Vagina (tissue), 2 donors: ENCODE results near the gene HHLA2. TPM values are rescaled to one million over a fixed set of nuclear protein-coding genes. Genes with fewer than 3 reads are reported as not detected.

ENCODE experiments used
- DNase-seq, 2 donors: peaks; one replicate each; pipeline ENCODE4 v3.0.0-alpha.2; 2017; ENCODE audit errors: extremely low spot score in 2 of 2
- H3K27ac ChIP-seq: fragments of 200-600 bp; sonication (generic); one replicate; pipeline ENCODE4 v1.5.1; 2019
- H3K27me3 ChIP-seq: fragments of 200-600 bp; sonication (generic); one replicate; pipeline ENCODE4 v1.5.1; 2019
- H3K36me3 ChIP-seq, 2 donors: fragments of 200-600 bp; sonication (generic); one replicate each; pipeline ENCODE4 v1.5.1; 2017 to 2019
- H3K4me1 ChIP-seq: fragments of 200-600 bp; sonication (generic); one replicate; pipeline ENCODE4 v1.5.1; 2019
- H3K4me3 ChIP-seq, 2 donors: fragments of 200-600 bp; sonication (generic); 1 replicate in 1 of 2; 2 replicates in 1 of 2; pipeline ENCODE4 v1.5.1; 2016 to 2019
- H3K9me3 ChIP-seq: fragments of 200-600 bp; sonication (generic); one replicate; pipeline ENCODE4 v1.5.1; 2019
- CTCF ChIP-seq, 3 experiments: fragments of 450-650 bp in 2 of 3; fragments of 200-600 bp in 1 of 3; sonication (generic) in 1 of 3; IDR thresholded peaks; one replicate each; pipeline ENCODE4 v1.5.1; 2017 to 2019; ENCODE audit warnings: antibody characterized with exemption in 3 of 3, mild to moderate bottlenecking in 2 of 3, moderate library complexity in 2 of 3
- POLR2A ChIP-seq, 2 donors: fragments of 450-650 bp; IDR thresholded peaks; one replicate each; pipeline ENCODE4 v1.6.1; 2017; ENCODE audit warnings: antibody characterized with exemption in 2 of 2, mild to moderate bottlenecking in 2 of 2, moderate library complexity in 2 of 2
- POLR2AphosphoS5 ChIP-seq, 2 donors: sonication (generic); formaldehyde crosslinking; IDR thresholded peaks; one replicate each; pipeline ENCODE4 v1.9.0; 2017; ENCODE audit warnings: antibody characterized with exemption in 2 of 2, mild to moderate bottlenecking in 2 of 2, low read depth in 1 of 2; ENCODE audit not compliant: insufficient read depth in 1 of 2
- intact Hi-C: fragments of 100-400 bp; cut with DNase I; formaldehyde crosslinking; loops from one replicate; pipeline ENCODE4 v1.15.1; 2023
- total RNA-seq: library from RNA; depleted of rRNA; stranded (reverse); fragments of >200 nt; gene quantifications from one replicate; pipeline ENCODE4 v1.2.3, GENCODE V29; 2016

Gene HHLA2
- total RNA-seq, 1 donor from 2014 or later, result not detected

- H3K36me3 ChIP-seq, result no peaks in the 10 kb centered on the region
- H3K27ac ChIP-seq, result no peak overlapping the region
- H3K27me3 ChIP-seq, result no peaks in the 10 kb centered on the region
- no peaks in the 10 kb centered on the region for H3K9me3 ChIP-seq
- H3K4me1 ChIP-seq, result peaks cover 4% of the 10 kb centered on the region
- H3K4me3 ChIP-seq, result no peak overlapping the region
- TF ChIP-seq CTCF (IDR thresholded peaks at IDR 0.05), result no peak
- TF ChIP-seq POLR2A (IDR thresholded peaks at IDR 0.05), result no peak
- no peak for TF ChIP-seq POLR2AphosphoS5 (IDR thresholded peaks at IDR 0.05; ENCODE audit: insufficient read depth in 1 of 2, low read depth in 1 of 2)
- DNase-seq, result no peak
- intact Hi-C loops, result no loop called here
Observed at GRCh38 chr3:108301695-108302404, 5.5 kb downstream of the HHLA2 start.

GRCh38 chr3:108302570-108302969 lies 6.2 kb downstream of the HHLA2 start:
- TF ChIP-seq POLR2A (IDR thresholded peaks at IDR 0.05), result no peak
- TF ChIP-seq CTCF (IDR thresholded peaks at IDR 0.05), result no peak
- TF ChIP-seq POLR2AphosphoS5 (IDR thresholded peaks at IDR 0.05; ENCODE audit: insufficient read depth in 1 of 2, low read depth in 1 of 2), result no peak

GRCh38 chr3:108305484-108306172 lies 9.3 kb downstream of the HHLA2 start:
- Histone ChIP-seq H3K36me3 (no peaks in the 10 kb centered on the region), H3K4me1 (no peaks in the 10 kb centered on the region), H3K27ac (no peak overlapping the region), H3K4me3 (no peak overlapping the region), H3K9me3 (peaks cover 3% of the 10 kb centered on the region), H3K27me3 (no peaks in the 10 kb centered on the region)
- no peak for DNase-seq
- no peak for TF ChIP-seq CTCF (IDR thresholded peaks at IDR 0.05)
- peak in 1 of 2 donors; percentile 19 for TF ChIP-seq POLR2AphosphoS5 (IDR thresholded peaks at IDR 0.05; ENCODE audit: insufficient read depth in 1 of 2, low read depth in 1 of 2)
- intact Hi-C loops, result no loop called here

More at GRCh38 chr3:108302570-108302969, 6.2 kb downstream of the HHLA2 start:
- DNase-seq, result no peak
- Histone ChIP-seq H3K27me3 (no peaks in the 10 kb centered on the region), H3K36me3 (no peaks in the 10 kb centered on the region), H3K4me1 (peaks cover under 1% of the 10 kb centered on the region), H3K9me3 (no peaks in the 10 kb centered on the region), H3K27ac (no peak overlapping the region), H3K4me3 (no peak overlapping the region)
- intact Hi-C loops, result no loop called here

- DNase-seq, result no peak
- H3K4me3 ChIP-seq, result no peak overlapping the region
- no peak overlapping the region for H3K27ac ChIP-seq
- no peaks in the 10 kb centered on the region for H3K27me3 ChIP-seq
- no peaks in the 10 kb centered on the region for H3K4me1 ChIP-seq
- TF ChIP-seq POLR2A (IDR thresholded peaks at IDR 0.05) (no peak), POLR2AphosphoS5 (IDR thresholded peaks at IDR 0.05; ENCODE audit: insufficient read depth in 1 of 2, low read depth in 1 of 2) (no peak)
- intact Hi-C loops, result no loop called here
- H3K36me3 ChIP-seq, result no peaks in the 10 kb centered on the region
- H3K9me3 ChIP-seq, result peaks cover 3% of the 10 kb centered on the region
Observed at GRCh38 chr3:108311797-108312196, 15.4 kb downstream of the HHLA2 start.

GRCh38 chr3:108312656-108313055 lies 16.3 kb downstream of the HHLA2 start:
- H3K36me3 ChIP-seq, result no peaks in the 10 kb centered on the region
- intact Hi-C loops, result no loop called here

More at GRCh38 chr3:108312656-108313055, 16.3 kb downstream of the HHLA2 start:
- Histone ChIP-seq H3K4me3 (no peak overlapping the region), H3K9me3 (peaks cover 3% of the 10 kb centered on the region), H3K4me1 (no peaks in the 10 kb centered on the region), H3K27me3 (no peaks in the 10 kb centered on the region), H3K27ac (no peak overlapping the region)
- TF ChIP-seq CTCF (IDR thresholded peaks at IDR 0.05) (no peak), POLR2AphosphoS5 (IDR thresholded peaks at IDR 0.05; ENCODE audit: insufficient read depth in 1 of 2, low read depth in 1 of 2) (no peak), POLR2A (IDR thresholded peaks at IDR 0.05) (no peak)
- DNase-seq, result no peak
